ENCODE measurements around the gene ABLIM2.

ABLIM2 gene

DNA sequence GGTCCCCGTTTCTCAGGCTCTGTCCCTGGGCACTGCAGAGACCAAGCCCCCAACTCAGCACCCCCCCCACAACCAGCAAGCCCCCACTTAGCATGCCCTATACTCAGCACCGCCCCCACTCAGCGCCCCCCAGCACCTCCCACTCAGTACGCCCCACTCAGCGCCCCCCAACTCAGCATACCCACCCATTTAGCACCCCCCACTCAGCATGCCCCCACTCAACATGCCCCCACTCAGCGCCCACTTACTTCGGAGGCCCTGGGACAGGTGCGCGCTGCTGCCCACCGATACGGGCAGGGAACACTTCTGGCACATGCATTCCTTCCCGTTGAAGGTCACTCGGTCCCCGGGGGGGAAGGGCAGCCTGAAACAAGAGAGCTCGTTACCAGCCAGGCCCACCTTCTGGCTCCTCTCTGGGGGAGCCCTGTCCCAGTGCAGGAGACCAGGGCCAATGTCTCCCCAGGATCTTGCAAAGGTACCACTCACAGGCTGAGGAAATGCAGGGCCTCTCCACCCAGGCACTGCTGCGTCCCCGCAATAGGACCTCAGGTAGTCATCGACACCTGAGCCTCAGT, 70.6 kb downstream of the ABLIM2 start:
- no peak overlapping the region for H3K4me3 ChIP-seq (ENCODE audit: low read depth, low read length)
- no peak overlapping the region for H3K9ac ChIP-seq (ENCODE audit: low read length)
- no peaks in the 10 kb centered on the region for H3K27me3 ChIP-seq (ENCODE audit: control insufficient read depth, insufficient read depth, low read length)
- H3K36me3 ChIP-seq (ENCODE audit: control insufficient read depth, insufficient read depth, low read length) = no peaks in the 10 kb centered on the region
- H3K9me3 ChIP-seq (ENCODE audit: control insufficient read depth, insufficient read depth, low read depth, low read length) = peaks cover 5% of the 10 kb centered on the region
- no peak overlapping the region for H3K27ac ChIP-seq (ENCODE audit: low read depth, low read length)
- H3K4me1 ChIP-seq (ENCODE audit: control insufficient read depth, insufficient read depth, low read length) = no peaks in the 10 kb centered on the region

DNA sequence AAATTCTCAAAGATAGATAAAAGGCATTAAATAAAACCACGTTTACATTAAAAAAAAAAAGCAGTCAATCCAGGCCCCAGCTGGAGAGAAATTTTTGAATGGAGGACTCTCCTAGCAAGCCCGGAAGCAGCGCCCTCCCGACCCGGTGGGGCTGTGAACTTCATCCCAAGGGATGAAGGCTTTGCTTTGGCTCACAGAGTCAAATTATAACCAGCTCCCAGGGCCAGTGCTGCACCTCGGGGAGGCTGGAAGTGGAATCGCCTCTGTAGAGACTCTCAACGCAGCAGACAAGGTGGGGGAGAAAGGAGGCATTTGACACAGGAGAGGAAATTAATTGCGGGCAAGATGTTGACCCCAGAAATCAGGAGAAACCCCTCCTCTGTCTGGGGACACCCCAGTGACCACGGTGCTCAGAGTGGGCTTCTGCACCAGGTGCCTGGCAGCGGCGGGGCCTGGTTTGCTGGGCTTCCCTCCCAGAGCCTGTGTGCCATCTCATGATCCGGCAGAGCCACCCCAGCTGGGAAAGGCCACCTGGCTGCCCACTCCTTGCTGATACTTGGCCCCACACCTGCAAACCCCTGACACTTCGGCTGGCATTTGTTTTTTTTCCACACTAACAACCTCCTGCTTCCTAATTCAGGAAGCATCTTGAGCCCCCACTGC, 71.7 kb downstream of the ABLIM2 start:
- no peaks in the 10 kb centered on the region for H3K27me3 ChIP-seq (ENCODE audit: control insufficient read depth, insufficient read depth, low read length)
- H3K4me1 ChIP-seq (ENCODE audit: control insufficient read depth, insufficient read depth, low read length) = no peaks in the 10 kb centered on the region
- no peak overlapping the region for H3K4me3 ChIP-seq (ENCODE audit: low read depth, low read length)
- no peak overlapping the region for H3K27ac ChIP-seq (ENCODE audit: low read depth, low read length)
- no peaks in the 10 kb centered on the region for H3K9me3 ChIP-seq (ENCODE audit: control insufficient read depth, insufficient read depth, low read depth, low read length)
- no peak overlapping the region for H3K9ac ChIP-seq (ENCODE audit: low read length)
- H3K36me3 ChIP-seq (ENCODE audit: control insufficient read depth, insufficient read depth, low read length) = no peaks in the 10 kb centered on the region

DNA sequence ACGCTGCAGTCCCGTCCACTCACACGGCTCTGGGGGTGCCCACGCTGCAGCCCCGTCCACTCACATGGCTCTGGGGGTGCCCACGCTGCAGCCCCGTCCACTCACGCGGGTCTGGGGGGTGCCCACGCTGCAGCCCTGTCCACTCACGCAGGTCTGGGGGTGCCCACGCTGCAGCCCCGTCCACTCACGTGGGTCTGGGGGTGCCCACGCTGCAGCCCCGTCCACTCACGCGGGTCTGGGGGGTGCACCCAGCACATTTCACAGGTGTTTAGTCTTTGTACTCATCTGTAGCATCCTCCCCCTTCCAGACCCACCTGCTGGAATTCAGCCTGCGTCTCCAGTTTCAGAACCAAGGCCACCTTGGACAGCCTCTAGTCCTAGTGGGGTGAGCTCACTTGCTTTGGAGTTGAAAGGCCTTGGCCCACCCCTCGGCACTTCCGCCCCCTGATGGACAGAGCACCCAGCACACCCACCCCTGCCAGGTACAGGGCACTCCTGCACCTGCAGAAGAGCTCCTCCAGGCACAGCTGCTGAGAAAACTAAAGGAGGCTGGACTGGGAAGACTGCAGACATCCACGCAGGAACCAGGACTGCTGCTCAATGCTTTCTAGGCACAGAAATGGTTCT, 73.0 kb downstream of the ABLIM2 start:
- H3K27me3 ChIP-seq (ENCODE audit: control insufficient read depth, insufficient read depth, low read length) = no peaks in the 10 kb centered on the region
- peaks cover 4% of the 10 kb centered on the region for H3K4me1 ChIP-seq (ENCODE audit: control insufficient read depth, insufficient read depth, low read length)
- no peak overlapping the region for H3K9ac ChIP-seq (ENCODE audit: low read length)
- H3K27ac ChIP-seq (ENCODE audit: low read depth, low read length) = no peak overlapping the region
- H3K36me3 ChIP-seq (ENCODE audit: control insufficient read depth, insufficient read depth, low read length) = no peaks in the 10 kb centered on the region
- H3K4me3 ChIP-seq (ENCODE audit: low read depth, low read length) = no peak overlapping the region
- H3K9me3 ChIP-seq (ENCODE audit: control insufficient read depth, insufficient read depth, low read depth, low read length) = no peaks in the 10 kb centered on the region

DNA sequence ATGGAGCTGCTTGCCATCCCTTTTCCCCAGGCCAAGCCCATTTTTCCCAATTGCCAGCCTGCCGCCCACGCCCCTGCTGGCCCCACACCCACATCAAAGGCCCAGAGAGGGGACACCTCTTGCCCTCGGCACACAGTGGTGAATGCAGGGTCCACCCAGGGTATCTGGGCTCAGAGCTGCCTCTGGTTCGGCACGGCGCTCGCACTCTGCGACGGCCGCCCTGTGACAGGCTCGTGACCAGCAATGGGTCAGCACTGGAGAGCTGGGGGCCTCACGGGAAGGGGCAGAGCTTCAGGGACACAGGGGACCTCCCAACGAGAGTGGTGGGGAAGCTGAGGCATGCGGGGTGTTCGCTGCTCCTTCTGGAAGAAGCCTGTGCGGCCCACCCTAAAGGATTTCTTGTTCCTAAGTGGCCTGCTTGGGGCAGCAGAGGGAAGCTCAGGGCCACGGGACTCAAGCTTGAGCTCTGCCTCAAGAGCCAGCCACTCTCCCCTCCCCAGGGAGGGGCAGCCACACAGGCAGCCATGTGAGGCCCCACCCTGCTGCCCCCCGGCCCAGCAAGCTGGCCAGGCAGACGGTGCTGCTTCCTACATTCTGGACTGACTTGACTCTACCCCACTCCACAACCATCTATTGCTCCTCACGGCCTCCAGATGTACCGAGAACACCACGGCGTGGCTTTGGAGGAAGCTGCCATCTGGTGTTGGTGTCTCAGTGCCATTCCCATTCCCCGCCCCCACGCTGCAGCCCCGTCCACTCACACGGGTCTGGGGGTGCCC, 73.7 kb downstream of the ABLIM2 start:
- Histone ChIP-seq H3K9me3 (ENCODE audit: control insufficient read depth, insufficient read depth, low read depth, low read length) (no peaks in the 10 kb centered on the region), H3K27me3 (ENCODE audit: control insufficient read depth, insufficient read depth, low read length) (no peaks in the 10 kb centered on the region), H3K27ac (ENCODE audit: low read depth, low read length) (no peak overlapping the region), H3K36me3 (ENCODE audit: control insufficient read depth, insufficient read depth, low read length) (no peaks in the 10 kb centered on the region), H3K4me3 (ENCODE audit: low read depth, low read length) (no peak overlapping the region), H3K4me1 (ENCODE audit: control insufficient read depth, insufficient read depth, low read length) (peaks cover 11% of the 10 kb centered on the region), H3K9ac (ENCODE audit: low read length) (no peak overlapping the region)

DNA sequence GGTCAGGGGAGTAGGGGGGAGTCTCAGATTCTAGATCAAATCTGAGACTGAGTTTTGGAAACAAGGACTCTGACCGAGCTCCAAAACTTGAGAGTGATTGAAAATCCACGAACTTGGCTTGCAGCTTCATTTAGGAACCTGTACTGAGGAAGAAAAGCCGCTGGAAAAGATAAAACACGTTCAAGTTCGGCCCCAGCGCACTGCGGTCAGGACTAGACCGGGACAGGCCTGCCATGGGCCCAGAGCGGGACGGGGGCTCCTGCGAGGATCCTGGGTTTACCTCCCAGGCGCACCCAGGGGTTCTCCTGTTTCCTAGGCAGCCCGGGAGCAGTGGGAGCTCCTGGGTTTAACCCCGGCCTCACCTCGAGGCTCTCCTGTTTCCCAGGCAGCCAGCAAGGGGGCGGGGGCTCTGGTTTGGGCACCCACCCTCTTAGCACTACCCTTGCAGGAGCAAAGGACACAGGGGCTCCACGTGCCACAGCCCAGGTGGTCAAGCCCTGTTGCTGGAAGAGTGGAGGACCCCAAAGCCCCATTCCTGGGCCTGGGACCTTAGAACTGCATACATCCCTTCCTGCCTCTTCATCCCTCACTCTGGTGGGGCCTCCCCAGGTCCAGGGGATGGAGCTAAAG, 74.5 kb downstream of the ABLIM2 start:
- no peak overlapping the region for H3K9ac ChIP-seq (ENCODE audit: low read length)
- peaks cover 13% of the 10 kb centered on the region for H3K4me1 ChIP-seq (ENCODE audit: control insufficient read depth, insufficient read depth, low read length)
- H3K27me3 ChIP-seq (ENCODE audit: control insufficient read depth, insufficient read depth, low read length) = no peaks in the 10 kb centered on the region
- no peak overlapping the region for H3K4me3 ChIP-seq (ENCODE audit: low read depth, low read length)
- H3K27ac ChIP-seq (ENCODE audit: low read depth, low read length) = no peak overlapping the region
- no peaks in the 10 kb centered on the region for H3K36me3 ChIP-seq (ENCODE audit: control insufficient read depth, insufficient read depth, low read length)
- H3K9me3 ChIP-seq (ENCODE audit: control insufficient read depth, insufficient read depth, low read depth, low read length) = no peaks in the 10 kb centered on the region

DNA sequence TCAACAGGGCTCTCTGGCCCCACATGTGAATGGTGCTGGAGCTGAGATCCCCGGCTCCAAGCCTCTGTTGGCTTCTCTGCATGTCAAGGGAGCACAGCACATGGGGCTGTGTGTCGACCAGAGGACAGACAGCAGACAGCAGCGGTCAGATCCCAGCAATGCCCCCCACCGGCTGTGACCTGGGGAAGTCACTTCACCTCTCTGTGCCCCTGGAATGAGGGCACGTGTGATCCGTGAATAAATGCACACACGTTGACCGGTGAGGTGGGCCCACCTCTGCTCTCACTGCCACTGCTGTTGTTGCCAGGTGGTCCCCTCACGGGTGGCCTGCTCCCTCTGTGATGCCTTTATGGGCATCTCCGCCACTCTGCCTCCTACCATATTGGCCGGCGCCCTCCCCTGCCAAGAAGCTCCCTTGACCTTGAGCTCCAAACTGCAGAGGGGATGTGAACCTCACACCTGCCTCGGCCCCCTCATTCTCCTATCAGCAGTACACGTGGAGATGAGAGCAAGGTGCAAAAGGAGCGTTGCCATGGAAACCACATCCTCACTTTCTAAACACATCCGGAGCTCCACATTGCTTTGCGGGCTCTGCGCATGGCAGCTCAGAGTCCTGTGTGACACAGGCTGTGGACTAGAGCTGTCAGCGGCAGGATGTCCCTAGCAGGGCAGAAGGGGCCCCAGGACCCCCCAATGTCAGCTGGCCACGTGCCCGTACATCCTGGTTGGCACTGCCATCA, 75.4 kb downstream of the ABLIM2 start:
- Histone ChIP-seq H3K9me3 (ENCODE audit: control insufficient read depth, insufficient read depth, low read depth, low read length) (no peaks in the 10 kb centered on the region), H3K4me3 (ENCODE audit: low read depth, low read length) (no peak overlapping the region), H3K4me1 (ENCODE audit: control insufficient read depth, insufficient read depth, low read length) (peaks cover 13% of the 10 kb centered on the region), H3K27me3 (ENCODE audit: control insufficient read depth, insufficient read depth, low read length) (no peaks in the 10 kb centered on the region), H3K9ac (ENCODE audit: low read length) (no peak overlapping the region), H3K36me3 (ENCODE audit: control insufficient read depth, insufficient read depth, low read length) (no peaks in the 10 kb centered on the region), H3K27ac (ENCODE audit: low read depth, low read length) (no peak overlapping the region)

DNA sequence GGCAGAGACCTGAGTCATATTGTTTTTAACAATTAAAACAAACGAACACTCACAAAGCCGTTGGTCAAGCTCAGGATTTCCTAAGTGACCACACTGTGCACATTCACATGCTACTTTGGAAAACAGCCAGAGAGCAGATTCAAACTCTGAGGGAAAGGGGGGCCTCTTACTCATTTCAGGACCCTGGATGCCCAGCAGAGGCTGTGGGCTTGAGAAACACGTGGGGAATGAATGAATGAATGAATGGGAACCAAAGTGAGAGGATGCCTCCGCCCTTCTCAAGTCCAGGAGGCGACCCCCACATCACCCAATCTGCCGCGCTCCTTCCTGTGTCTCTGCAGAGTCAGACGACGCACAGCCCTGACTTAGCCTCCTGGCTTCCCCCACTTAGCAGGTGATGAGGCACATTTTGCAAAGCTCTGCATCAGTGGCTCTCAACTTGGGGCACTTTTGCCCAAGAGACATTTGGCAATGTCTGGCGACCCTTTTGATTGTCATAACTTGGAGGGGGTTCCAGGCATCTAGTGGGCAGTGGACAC, 76.0 kb downstream of the ABLIM2 start:
- H3K4me3 ChIP-seq (ENCODE audit: low read depth, low read length) = no peak overlapping the region
- H3K9me3 ChIP-seq (ENCODE audit: control insufficient read depth, insufficient read depth, low read depth, low read length) = no peaks in the 10 kb centered on the region
- no peak overlapping the region for H3K27ac ChIP-seq (ENCODE audit: low read depth, low read length)
- no peaks in the 10 kb centered on the region for H3K36me3 ChIP-seq (ENCODE audit: control insufficient read depth, insufficient read depth, low read length)
- peaks cover 13% of the 10 kb centered on the region for H3K4me1 ChIP-seq (ENCODE audit: control insufficient read depth, insufficient read depth, low read length)
- no peaks in the 10 kb centered on the region for H3K27me3 ChIP-seq (ENCODE audit: control insufficient read depth, insufficient read depth, low read length)
- H3K9ac ChIP-seq (ENCODE audit: low read length) = no peak overlapping the region

DNA sequence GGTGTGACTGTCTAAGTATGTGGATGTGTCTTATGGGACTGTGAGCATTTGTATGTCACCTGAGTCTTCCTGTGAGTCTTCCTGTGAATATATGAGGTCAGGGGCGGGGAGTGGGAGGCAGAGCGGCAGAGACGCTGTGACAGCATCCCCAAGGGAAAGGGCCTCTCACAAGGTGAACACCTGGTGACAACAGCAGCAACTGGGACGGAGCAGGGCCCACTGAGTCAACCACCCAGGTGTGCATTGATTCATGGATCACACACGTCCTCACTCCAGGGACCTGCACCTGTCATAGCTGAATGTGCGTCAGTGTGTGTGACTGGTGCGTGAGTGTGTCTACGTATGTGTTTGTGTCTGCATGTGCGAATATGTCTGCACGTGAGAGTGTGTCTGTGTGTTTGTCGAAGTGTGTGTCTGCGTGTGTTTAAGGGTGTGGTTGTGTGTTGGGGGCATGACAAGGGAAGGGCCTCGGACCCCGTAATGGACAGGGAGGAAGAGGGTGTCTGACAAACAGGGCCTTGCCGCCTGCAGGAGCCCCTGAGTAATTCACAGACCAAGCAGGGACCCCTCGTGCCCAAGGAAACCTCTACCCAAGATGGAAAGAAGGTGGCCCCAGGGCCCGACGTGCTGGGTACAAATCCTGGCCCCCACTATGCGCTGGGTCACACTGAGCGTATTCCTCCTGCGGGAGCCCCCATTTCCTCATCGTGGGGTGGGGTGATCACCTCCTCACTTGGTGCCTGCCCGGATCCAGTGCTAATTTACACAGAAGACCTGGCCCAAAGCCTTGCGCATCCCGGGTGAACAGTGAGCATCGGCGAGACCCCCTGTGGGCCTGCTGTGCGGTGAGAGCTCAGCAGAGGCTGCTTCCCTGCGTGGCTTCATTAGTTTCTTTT, 76.7 kb downstream of the ABLIM2 start:
- Histone ChIP-seq H3K9ac (ENCODE audit: low read length) (no peak overlapping the region), H3K27ac (ENCODE audit: low read depth, low read length) (no peak overlapping the region), H3K36me3 (ENCODE audit: control insufficient read depth, insufficient read depth, low read length) (no peaks in the 10 kb centered on the region), H3K4me3 (ENCODE audit: low read depth, low read length) (no peak overlapping the region), H3K9me3 (ENCODE audit: control insufficient read depth, insufficient read depth, low read depth, low read length) (no peaks in the 10 kb centered on the region), H3K4me1 (ENCODE audit: control insufficient read depth, insufficient read depth, low read length) (peaks cover 13% of the 10 kb centered on the region), H3K27me3 (ENCODE audit: control insufficient read depth, insufficient read depth, low read length) (no peaks in the 10 kb centered on the region)

DNA sequence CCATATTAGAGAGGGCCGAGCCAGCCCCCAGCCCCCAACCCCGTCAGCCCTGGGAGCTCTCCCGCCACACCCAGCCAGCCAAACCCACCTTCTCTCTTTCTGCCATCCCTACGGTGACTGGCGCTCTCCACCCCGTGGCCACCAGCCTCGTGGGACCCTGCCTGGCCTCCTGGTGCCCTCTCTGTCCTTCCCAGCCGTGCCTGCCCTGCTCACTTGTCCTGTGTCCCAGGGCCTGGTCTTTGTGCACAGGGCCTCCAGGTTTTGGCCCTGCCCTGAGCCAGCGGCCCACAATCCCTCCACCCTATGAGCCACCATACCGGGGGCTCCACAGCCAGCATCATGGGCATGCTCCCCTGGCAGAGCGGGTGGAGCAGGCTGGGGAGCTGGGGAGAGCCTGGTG, 77.4 kb downstream of the ABLIM2 start:
- Histone ChIP-seq H3K27me3 (ENCODE audit: control insufficient read depth, insufficient read depth, low read length) (no peaks in the 10 kb centered on the region), H3K36me3 (ENCODE audit: control insufficient read depth, insufficient read depth, low read length) (no peaks in the 10 kb centered on the region), H3K9ac (ENCODE audit: low read length) (no peak overlapping the region), H3K4me1 (ENCODE audit: control insufficient read depth, insufficient read depth, low read length) (peaks cover 13% of the 10 kb centered on the region), H3K9me3 (ENCODE audit: control insufficient read depth, insufficient read depth, low read depth, low read length) (no peaks in the 10 kb centered on the region), H3K27ac (ENCODE audit: low read depth, low read length) (no peak overlapping the region), H3K4me3 (ENCODE audit: low read depth, low read length) (no peak overlapping the region)

DNA sequence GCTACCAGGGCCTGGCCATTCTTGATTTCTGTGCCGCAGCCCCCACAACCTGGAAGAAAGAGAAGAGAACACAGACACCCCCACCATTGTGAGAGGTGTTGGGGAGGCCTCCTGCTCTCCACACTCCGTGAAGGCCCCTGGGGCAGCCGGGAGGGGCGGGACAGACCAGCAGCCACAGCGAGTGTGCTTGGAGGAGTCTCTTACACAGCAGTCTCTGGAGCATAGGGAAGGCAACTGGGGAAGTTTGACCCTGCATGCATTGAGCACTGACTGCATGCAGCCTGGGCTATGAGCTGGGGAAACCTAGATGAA, 77.9 kb downstream of the ABLIM2 start:
- peaks cover 13% of the 10 kb centered on the region for H3K4me1 ChIP-seq (ENCODE audit: control insufficient read depth, insufficient read depth, low read length)
- H3K27ac ChIP-seq (ENCODE audit: low read depth, low read length) = no peak overlapping the region
- H3K36me3 ChIP-seq (ENCODE audit: control insufficient read depth, insufficient read depth, low read length) = no peaks in the 10 kb centered on the region
- H3K27me3 ChIP-seq (ENCODE audit: control insufficient read depth, insufficient read depth, low read length) = no peaks in the 10 kb centered on the region
- no peak overlapping the region for H3K9ac ChIP-seq (ENCODE audit: low read length)
- H3K4me3 ChIP-seq (ENCODE audit: low read depth, low read length) = no peak overlapping the region
- H3K9me3 ChIP-seq (ENCODE audit: control insufficient read depth, insufficient read depth, low read depth, low read length) = no peaks in the 10 kb centered on the region

Measured in HUES6 (cell line).